ENCODE results near the gene FAT1.
"Not testable (repeated sequence)": the region's sequence is repeated elsewhere in the genome, so short reads cannot be mapped to it uniquely, and the experiment has no call there.

FAT1 gene

DNA sequence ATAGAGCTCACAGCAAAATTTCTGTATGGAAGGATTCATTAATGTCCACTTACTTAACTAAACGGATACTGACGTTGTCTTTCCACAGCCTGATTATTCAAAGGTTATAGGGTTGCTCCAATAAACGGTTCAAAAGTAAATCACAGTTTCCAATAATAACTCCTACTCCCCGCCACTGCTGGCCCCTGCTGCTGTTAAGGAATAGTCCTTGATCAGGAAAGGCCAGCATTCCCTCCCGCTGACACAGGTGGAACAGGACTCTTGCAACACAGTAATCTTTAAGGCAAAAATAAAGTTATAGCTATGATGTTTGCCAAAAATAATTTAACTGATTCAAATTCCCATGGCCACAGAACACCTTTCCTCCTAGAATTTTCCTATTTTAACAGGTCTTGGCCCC lies 53.9 kb downstream of the FAT1 start:
- no peak overlapping the region for H3K4me3 ChIP-seq

GRCh38 chr4:186669159-186669731 lies 54.4 kb downstream of the FAT1 start:
- peak overlapping the region in 2 of 21 experiments; percentile 33 to 64 for H3K27ac ChIP-seq

More for the DNA sequence above, 53.9 kb downstream of the FAT1 start:
- H3K27ac ChIP-seq = peak overlapping the region in 1 of 21 experiments; percentile 54

GRCh38 chr4:186666750-186667149 lies 56.9 kb downstream of the FAT1 start:
- no peak overlapping the region for H3K27ac ChIP-seq
- H3K4me3 ChIP-seq = no peak overlapping the region

More at GRCh38 chr4:186669159-186669731, 54.4 kb downstream of the FAT1 start:
- no peak overlapping the region for H3K4me3 ChIP-seq

DNA sequence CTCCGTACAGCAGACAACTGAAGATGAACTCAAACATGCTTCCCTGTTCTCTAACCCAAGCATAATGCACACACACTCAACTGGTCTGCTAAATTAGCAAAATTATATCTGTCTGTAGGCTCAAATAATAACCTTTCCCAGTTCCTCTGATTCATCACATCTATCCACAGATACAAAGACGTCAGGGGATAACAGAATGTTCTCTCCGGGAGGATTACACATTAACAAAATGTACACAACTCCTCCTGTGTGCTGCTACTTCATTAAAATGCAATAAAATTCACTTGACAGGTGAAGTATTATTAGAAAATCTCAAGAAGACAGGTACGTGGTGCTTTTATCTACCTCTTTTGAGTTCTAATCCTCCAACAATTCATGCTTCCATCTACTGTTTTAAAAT lies 57.4 kb downstream of the FAT1 start:
- Histone ChIP-seq H3K4me3 (no peak overlapping the region), H3K27ac (no peak overlapping the region)

DNA sequence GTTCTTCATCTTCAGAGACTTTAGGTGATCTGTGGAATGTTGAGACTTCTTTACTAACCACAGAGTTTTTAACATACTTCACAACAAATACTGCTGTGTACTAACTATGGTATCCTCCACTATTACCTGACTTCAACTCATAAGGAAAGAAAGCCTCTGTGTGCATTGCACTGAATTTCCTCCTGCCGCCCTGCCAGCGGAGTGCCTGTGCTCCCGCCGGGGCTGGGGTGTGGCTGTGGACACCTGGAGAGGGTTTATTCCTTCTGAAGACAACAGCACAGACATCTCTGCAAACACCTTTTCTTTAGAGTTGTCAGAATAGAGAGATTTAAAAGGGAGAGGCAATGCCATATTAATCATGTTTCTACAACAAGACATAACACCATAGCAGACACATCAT lies 63.3 kb downstream of the FAT1 start:
- H3K27ac ChIP-seq = no peak overlapping the region
- no peak overlapping the region for H3K4me3 ChIP-seq

DNA sequence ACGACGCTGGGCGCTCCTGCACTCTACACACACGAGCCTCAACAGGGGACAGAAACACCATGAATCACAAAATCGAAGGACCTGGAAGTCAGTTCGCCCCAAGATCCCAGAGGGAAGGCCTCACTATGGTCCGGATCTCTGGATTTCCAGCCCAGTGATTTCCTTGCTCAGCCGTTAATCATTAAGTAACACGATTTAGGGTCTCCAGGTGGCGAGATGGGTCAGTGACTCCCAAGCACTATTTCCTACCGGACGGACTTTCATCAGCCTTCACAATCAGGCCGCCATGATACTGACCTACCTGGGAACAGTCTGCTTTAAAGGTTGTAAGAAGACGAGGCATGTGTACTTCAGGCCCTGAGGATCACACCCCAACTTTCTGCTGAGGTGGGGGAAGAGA lies 63.7 kb downstream of the FAT1 start:
- H3K27ac ChIP-seq = no peak overlapping the region

DNA sequence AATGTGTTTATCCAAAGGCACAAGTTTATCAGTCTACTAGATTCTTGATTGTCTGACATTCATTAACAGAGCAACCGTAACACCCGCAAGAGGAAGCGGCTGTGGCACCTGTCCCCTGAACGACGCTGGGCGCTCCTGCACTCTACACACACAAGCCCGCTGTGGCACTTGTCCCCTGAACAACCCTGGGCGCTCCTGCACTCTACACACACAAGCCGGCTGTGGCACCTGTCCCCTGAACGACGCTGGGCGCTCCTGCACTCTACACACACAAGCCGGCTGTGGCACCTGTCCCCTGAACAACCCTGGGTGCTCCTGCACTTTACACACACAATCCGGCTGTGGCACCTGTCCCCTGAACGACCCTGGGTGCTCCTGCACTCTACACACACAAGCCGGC lies 64.2 kb downstream of the FAT1 start:
- H3K27ac ChIP-seq, H3K4me3 ChIP-seq: not testable (repeated sequence)

More for the DNA sequence above, 63.7 kb downstream of the FAT1 start:
- no peak overlapping the region for H3K4me3 ChIP-seq

DNA sequence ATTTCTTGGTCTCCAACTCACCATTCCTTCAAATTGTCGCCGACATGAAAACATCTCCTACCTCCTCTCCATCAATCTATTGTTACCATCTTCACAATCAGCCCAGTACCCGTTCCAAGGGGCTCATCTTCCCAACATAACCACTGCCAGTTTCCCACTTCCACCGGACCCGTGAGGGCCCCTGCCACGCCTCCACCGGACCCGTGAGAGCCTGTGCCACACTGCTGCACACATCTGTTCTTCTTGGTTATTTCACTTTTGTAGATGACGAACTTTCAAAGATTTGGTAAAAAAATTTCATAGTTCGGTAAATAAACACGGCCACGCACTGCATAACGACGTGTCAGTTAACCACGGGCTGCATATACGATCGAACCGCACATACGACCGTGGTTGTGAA lies 65.0 kb downstream of the FAT1 start:
- Histone ChIP-seq H3K27ac (no peak overlapping the region), H3K4me3 (no peak overlapping the region)

DNA sequence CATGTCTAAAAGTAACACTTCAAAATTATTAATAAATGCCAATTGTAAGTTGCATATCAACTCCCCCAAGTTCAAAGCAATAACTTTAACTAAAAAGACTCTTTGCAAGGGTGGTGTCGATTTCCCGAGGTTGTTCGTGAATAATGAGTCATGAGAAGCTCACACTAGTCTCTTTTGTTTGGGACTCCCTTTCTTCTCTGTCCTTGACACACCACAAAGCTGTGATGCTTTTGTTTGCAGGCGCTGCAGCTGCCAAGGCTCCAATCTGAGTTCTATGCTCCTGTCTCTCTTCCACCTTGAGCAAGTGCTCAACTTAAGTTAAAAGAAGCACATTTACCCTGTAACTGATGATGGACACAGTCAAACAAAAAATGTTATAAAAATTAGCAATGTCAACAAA lies 65.9 kb downstream of the FAT1 start:
- Histone ChIP-seq H3K27ac (no peak overlapping the region), H3K4me3 (no peak overlapping the region)

GRCh38 chr4:186653969-186654368 lies 69.7 kb downstream of the FAT1 start:
- no peak overlapping the region for H3K4me3 ChIP-seq
- H3K27ac ChIP-seq = no peak overlapping the region

- Histone ChIP-seq H3K27ac (no peak overlapping the region), H3K4me3 (no peak overlapping the region)
Measured at GRCh38 chr4:186651624-186652023, 72.0 kb downstream of the FAT1 start.

- H3K4me3 ChIP-seq = no peak overlapping the region
- no peak overlapping the region for H3K27ac ChIP-seq
Measured at GRCh38 chr4:186651181-186651603, 72.5 kb downstream of the FAT1 start.

- Histone ChIP-seq H3K27ac (no peak overlapping the region), H3K4me3 (no peak overlapping the region)
Measured at GRCh38 chr4:186650401-186651180, 73.1 kb downstream of the FAT1 start.

- H3K27ac ChIP-seq = no peak overlapping the region
- no peak overlapping the region for H3K4me3 ChIP-seq
Measured at GRCh38 chr4:186647821-186648220, 75.8 kb downstream of the FAT1 start.

DNA sequence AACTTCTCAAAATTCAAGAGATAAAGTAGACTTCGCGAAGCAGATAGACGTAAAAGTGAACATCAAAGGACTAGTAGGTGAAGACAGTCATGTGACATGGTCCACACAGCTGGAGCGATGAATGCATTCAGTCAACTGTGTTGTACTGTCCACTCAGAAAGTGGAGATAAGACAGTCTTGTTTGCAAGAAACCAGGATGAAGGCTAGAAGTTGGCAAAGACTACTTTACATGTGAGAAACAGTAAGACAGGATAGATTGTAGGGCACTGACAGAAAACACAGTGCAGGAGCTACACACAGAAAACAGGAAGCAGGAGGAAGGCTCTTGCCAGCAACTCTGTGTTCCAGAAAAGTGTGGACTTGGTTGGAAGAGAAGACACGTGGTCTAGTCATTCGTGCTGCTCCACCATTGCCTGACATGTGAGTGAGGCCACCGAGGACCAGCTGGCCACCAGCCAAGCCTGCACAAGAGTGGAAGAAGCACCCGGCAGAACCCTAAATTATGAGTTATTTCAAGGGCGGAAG lies 78.9 kb downstream of the FAT1 start:
- no peak overlapping the region for H3K27ac ChIP-seq
- H3K4me3 ChIP-seq = no peak overlapping the region

- Histone ChIP-seq H3K4me3 (no peak overlapping the region), H3K27ac (no peak overlapping the region)
Measured at GRCh38 chr4:186644311-186644638, 79.4 kb downstream of the FAT1 start.

GRCh38 chr4:186643501-186644310 lies 80.0 kb downstream of the FAT1 start:
- Histone ChIP-seq H3K27ac (no peak overlapping the region), H3K4me3 (no peak overlapping the region)

DNA sequence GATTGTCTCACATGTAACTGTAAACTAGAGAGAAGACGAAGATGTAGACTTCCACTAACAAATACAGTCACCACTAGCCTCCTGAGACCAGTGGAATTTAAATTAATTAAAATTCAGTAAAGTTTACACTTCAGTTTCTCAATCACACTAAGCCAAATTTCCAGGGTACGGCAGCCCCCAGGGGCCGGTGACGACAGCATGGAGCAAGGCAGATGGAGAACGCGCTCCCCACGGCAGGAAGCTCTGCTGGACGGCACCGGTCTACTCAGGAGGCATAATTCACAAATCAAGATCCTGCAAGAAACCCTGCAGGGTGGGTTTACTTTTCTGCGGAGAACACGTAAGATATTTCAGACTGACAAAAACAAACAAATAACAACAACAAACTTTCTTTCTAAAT lies 80.7 kb downstream of the FAT1 start:
- H3K27ac ChIP-seq = no peak overlapping the region
- no peak overlapping the region for H3K4me3 ChIP-seq

GRCh38 chr4:186642530-186642929 lies 81.1 kb downstream of the FAT1 start:
- H3K4me3 ChIP-seq = no peak overlapping the region
- no peak overlapping the region for H3K27ac ChIP-seq

DNA sequence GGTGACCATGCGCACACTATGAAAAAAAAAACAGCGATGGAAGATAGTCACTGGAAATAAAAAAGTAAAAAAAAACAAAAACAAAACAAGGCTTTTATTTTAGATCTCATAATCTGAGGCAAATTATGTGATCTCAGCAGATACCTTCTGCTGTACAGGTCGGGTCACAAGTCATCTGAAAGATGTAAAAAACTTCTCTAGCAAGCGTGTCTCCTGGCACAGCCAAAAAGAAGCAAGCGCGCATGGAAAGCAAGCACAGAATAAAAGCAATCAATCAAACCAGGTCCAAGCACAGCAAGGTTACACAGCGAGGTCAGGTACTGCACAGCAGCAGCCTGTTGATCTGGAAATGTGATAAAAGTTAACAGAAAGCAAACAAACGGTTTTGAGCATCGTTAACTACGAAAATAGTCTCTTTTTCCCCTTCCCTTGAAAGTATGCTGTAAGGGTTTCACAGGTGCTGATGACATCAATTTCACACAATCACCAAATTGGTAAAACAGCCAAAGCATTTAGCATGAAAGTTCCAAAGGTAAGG lies 89.0 kb downstream of the FAT1 start:
- H3K4me3 ChIP-seq = no peak overlapping the region
- H3K27ac ChIP-seq = no peak overlapping the region

Measured in skin epidermis (tissue), 12 donors.